Kasumi-1 (cell line): ENCODE data around the gene PATL2.
"Not testable (repeated sequence)": the region's sequence is repeated elsewhere in the genome, so short reads cannot be mapped to it uniquely, and the experiment has no call there.

Experiments used
- DNase-seq, 2 experiments: peaks; one replicate each; lab custom pipeline; 2025; lab: John Stamatoyannopoulos, UW

Gene PATL2

DNA sequence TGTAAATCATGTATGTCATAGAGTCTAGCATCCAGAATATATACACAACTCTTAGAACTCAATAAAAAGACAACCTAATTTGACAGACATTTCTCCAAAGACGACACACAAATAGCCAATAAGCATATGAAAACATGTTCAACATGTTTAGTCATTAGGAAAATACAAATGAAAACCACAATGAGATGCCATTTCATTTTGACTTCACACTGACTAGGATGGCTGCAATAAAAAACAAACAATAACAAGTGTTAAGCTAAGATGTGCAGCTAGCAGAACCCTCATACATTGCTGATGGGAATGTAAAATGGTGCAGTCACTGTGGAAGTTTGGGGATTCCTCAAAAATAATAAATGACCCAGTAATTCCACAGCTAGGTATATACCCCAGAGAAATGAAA lies 64.1 kb downstream of the PATL2 start:
- no peak for DNase-seq

DNA sequence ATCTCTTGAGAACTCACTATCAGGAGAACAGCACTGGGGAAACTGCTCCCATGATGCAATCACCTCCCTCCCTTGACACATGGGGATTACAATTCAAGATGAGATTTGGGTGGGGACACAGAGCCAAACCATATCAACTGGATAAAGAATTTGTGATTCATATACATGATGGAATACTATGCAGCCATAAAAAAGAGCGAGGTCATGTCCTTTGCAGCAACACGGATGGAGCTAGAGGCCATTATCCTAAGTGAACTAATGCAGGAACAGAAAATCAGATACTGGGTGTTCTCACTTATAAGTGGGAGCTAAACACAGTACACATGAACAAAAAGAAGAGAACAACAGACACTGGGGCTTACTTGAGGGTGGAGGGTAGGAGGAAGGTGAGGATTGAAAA lies 64.7 kb downstream of the PATL2 start:
- DNase-seq, result no peak

DNA sequence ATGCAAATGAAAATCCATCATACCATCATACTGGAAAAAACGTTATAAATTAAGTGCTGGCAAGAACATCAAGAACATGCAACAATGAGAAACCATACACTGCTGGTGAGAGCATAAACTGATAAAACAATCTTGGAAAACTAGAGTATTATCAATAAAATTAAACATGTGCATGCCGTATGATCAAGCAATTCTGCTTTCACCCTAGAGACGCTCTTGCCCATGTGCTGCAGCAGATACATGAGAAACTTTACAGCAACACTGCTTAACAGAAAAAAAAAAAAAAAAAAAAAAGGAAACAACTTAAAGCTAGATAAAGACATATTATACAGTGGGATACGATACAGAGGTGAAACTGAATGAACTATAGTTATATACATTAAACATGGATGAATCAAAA lies 69.5 kb downstream of the PATL2 start:
- DNase-seq, result no peak

DNA sequence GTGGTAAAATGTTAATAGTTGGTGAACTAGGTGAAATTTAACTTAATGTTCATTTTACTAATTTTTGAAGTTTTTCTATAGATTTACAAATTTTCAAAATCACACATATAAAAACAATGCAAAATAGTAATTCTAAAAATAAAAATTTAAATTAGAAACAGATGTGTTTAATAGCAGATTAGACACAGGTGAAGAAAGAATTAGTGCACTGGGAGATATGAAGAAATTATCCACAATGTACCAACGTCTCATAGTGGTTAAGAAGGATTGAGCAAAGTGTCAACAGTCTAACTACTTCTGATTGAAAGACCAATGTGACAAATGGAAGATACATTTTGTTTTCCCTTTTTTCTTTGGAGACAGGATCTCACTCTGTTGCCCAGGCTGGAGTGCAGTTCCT lies 74.1 kb downstream of the PATL2 start:
- no peak for DNase-seq

DNA sequence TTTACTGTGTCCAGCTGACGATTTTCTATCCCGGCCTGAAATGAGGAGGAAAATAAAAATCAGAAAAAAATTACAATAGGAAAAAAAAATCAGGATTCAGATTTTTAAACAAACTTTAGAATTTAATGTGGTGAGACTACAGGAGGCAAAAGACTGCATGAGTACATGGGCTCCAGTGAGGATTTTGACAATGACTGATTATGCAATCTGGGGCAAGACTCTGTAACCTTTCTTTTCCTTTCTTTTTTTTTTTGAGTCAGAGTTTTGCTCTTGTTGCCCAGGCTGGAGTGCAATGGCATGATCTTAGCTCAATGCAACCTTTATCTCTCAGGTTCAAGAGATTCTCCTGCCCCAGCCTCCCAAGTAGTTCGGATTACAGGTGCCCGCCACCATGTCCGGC lies 77.5 kb downstream of the PATL2 start:
- DNase-seq, result no peak

DNA sequence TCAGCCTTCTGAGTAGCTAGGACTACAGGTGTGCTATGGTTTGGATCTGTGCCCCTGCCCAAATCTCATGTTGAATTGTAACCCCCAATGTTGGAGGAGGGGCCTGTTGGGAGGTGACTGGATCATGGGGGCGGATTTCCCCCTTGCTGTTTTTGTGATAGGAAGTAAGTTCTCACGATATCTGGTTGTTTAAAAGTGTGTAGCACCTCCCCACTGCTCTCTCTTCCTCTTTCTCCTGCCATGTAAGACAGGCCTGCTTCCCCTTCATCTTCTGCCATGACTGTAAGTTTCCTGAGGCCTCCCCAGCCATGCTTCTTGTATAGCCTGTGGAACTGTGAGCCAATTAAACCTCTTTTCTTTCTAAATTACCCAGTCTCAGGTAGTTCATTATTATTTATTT lies 85.8 kb downstream of the PATL2 start:
- DNase-seq, result not testable (repeated sequence)

DNA sequence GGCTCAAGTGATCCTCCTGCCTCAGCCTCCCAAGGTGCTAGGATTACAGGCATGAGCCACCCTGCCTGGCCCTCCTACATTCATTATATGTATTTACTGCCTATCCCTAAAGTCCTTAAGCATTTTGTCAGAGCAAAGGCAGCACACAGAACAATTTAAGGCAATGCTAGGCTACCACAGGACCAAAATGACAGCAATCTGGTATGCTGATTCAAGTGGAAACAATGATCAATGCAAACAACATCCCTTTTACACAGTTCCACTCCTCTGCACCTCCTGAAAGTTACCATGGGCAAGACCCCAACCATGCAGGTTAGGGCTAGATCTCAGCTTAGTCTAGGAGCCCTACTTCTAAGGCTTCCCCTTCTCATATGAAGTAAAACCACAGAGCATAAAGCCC lies 87.9 kb downstream of the PATL2 start:
- DNase-seq, result no peak

DNA sequence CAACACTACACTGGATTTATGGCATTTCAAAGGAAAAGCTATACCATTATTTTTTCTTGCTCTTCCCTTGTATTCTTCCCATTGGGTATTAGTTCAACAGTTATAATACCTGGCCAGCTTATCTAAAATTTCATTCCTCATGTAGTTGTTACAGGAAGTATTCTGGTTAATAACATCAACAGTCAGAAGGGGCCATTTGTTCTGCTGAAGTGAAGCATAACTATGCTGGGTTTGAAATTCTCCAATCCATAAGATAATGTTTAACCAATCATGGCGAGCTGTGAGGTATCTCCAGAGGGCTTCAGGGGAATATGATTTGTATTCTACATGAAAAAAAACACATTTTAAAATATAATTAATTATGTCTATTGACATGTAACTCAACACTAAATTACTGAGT lies 91.0 kb downstream of the PATL2 start:
- no peak for DNase-seq

DNA sequence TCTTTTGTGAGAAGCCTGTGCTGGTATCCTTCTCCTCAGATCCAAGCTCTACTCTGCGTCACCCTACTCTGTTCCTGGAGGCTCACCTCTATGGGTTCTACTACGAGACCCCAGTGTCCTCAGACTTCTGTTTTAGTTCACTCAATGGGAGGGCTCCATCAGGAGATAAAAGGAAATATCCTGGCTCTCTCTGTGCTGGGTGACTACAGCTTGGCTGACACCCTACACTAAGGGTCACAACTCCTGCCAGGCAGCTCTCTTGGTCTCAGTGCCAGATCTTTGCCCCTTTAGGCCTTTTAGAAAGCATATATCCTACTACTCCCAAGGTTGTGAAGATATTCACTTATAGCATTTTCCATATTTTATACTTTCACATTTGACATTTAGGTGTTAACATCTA lies 94.1 kb downstream of the PATL2 start:
- no peak for DNase-seq
